Stimulated activated CD4-positive, alpha-beta T cell treated with anti-CD3 and anti-CD28 coated beads, Interleukin-1b, Interleukin-23, amount 100 ng/mL, for 48 hours (primary cell): Measurements from ENCODE around the gene LYRM2.
A peak's percentile ranks its signal among the peaks of the same experiment; 100 is the strongest.
"Not testable (repeated sequence)": the region's sequence is repeated elsewhere in the genome, so short reads cannot be mapped to it uniquely, and the experiment has no call there.

ENCODE experiments used
- DNase-seq: peaks from one replicate; pipeline ENCODE4 v3.0.0-alpha.2; 2020

The LYRM2 gene

DNA sequence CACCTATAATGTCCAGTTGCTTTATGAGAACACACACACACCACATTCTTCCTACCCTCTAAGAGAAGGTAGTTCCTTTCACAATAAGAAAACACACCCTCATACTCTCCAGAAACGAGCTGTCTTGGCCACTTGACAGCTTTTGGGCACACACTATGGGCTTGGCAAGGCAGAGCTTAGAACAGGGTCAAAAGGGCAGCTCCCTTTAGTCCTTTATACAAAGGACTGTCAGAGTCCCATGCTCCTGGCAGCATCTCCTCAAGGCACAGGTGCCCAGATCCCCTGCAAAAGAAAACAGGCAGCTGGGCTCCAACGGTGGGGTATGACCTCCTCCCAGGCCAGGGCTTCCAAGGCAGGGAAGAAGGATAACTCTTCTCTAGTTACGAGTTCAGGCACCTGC, 4.9 kb upstream of the LYRM2 start:
- no peak for DNase-seq

DNA sequence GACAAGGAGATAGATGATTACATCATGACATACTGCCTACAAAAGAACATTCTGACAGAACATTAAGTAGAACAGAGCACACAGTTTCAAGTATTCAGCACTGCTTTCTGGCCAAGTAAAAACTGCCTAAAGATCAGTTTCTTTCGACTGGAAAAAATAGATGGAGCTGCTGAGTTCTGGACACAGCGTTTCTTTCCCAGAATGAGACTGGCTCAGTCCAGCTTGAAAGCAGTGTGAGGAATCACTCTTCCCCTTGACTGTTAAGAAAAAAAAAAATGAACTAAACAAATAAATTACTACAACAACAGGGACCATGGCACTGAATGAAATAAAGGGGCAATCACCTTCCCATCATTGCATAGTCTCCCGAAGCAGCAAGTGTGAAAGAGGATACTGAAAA, 4.4 kb upstream of the LYRM2 start:
- DNase-seq: no peak

DNA sequence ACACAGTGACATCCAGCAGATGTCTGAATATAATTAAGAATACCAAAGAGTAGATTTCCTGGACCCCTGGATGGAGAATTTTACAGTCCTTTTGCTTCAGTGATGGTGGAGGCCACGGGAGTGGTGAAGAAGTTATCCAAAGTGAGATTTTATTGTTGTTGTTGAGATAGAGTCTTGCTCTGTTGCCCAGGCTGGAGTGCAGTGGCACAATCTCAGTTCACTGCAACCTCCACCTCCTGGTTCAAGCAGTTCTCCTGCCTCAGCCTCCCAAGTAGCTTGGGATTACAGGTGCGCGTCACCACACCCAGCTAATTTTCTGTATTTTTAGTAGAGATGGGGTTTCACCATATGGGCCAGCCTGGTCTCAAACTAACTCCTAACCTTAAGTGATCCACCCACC, 3.0 kb upstream of the LYRM2 start:
- not testable (repeated sequence) for DNase-seq

GRCh38 chr6:89640804-89641203, 2.3 kb upstream of the LYRM2 start:
- DNase-seq: no peak

DNA sequence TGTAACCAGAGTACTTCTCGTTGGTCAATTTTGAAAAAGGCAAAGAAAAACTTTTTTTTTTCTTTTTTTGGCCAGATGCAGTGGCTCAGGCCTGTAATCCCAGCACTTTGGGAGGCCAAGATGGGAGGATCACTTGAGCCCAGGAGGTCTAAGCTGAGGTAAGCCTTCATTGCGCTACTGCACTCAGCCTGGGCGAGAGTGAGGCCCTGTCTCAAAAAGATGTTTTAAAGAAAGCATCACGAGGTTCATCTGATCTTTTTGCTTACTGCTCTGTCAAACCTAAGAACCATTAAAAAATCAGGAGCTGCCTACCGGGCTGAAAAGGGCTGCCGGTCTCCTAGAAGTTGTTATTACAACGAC, 607 bp downstream of the LYRM2 start:
- no peak for DNase-seq

- DNase-seq: not testable (repeated sequence)
These were observed 2.1 kb downstream of the LYRM2 start for GRCh38 chr6:89636412-89636811.

- no peak for DNase-seq
These were observed 8.1 kb downstream of the LYRM2 start for GRCh38 chr6:89630488-89630887.

GRCh38 chr6:89623749-89624148, 14.8 kb downstream of the LYRM2 start:
- DNase-seq: no peak

DNA sequence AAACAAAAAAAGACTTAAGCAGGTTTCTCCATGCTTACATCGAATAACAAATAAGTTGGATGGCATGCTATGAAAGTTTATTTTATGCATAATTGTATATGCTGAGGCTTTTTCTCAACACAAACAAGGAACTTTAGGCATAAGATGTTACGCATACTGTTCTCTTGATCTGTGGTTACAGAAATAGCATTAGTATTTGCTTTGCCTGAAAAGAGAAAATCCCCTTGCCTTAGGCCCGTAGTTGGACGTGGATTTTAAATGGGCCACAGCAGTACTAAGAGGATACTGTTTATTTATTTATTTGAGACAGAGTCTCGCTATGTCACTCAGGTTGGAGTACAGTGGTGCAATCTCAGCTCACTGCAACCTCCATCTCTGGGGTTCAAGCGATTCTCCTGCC, 19.0 kb downstream of the LYRM2 start:
- DNase-seq: no peak

DNA sequence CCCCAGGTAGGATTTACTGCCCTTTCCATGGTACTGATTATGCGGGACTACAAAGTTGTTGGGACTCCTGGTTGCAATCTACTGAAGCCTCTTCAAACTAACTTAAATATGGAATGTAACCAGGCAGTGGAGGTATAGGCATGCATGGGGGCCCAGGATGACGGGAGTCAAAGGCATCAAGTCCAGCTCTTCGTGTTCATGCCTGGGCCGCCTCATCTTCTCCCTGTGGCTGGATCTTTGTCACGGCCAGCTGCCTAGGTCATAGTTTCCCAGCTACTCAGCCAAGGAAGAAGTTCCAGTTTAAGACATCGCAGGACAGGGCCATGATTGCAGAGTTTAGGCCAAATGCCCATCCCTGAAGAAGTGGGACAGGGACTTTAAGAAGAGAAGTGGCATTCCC, 20.5 kb downstream of the LYRM2 start:
- DNase-seq: no peak

DNA sequence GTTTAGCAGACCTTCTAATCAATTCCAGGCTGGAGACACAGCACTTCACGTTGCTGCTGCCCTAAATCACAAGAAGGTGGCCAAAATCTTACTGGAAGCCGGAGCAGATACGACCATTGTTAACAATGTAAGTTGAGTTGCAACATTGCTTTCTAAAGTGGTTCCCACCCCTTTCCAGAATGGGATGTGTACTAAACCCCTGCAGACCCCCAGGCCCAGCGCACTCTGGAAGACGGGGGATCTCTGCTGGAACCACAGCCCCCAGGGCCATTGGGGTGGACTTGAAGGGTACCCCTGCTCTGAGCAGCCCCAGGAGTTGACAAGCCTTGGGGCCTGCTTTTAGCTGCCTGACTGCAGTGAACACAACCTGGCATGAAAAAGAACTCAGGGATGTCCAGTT, 22.0 kb downstream of the LYRM2 start:
- DNase-seq: no peak

- DNase-seq: no peak
These were observed 22.7 kb downstream of the LYRM2 start for GRCh38 chr6:89615882-89616281.

DNA sequence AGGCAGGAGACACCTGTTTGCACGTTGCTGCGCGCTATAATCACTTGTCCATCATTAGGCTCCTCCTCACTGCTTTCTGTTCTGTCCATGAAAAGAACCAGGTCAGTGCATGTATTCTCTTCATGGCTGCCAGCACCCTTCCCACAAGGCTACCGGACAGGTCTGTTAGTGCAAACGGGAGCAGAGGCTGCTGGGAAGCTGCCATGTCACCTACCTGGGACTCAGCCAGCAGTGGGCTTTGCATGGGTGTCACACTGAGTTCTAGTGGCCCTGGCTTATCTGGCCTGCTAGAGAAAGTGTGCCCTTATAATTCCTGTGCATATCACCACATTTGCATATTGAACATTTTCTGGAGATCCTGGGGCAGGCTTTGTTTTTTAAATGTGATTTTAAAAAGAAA, 24.8 kb downstream of the LYRM2 start:
- no peak for DNase-seq

- DNase-seq: no peak
These were observed 26.4 kb downstream of the LYRM2 start for GRCh38 chr6:89612121-89612520.

- DNase-seq: no peak
These were observed 26.9 kb downstream of the LYRM2 start for GRCh38 chr6:89611666-89612065.

DNA sequence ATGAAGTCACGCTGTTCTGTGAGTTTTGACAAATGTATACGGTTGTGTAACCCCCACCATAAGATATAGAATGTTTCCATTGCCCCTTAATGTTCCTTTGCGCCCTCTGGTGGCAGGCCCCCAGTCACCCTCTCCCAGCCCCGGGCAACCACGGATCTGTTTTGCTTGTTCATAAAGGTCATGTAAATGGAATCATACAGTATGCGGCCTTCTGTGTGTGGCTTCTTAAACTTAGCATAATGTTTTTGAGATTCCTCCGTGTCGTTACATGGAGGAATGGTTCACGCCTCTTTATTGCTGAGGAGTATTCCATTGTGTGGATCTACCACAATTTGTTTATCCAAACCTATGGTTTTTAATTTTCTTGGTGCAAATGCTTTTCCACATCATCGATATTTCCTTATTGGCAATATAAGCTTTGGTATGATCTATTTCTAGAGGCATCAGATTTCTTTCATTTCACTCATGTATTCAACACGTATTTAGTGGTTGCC, 28.4 kb downstream of the LYRM2 start:
- DNase-seq: peak; percentile 71

- no peak for DNase-seq
These were observed 32.7 kb downstream of the LYRM2 start for GRCh38 chr6:89605861-89606260.

DNA sequence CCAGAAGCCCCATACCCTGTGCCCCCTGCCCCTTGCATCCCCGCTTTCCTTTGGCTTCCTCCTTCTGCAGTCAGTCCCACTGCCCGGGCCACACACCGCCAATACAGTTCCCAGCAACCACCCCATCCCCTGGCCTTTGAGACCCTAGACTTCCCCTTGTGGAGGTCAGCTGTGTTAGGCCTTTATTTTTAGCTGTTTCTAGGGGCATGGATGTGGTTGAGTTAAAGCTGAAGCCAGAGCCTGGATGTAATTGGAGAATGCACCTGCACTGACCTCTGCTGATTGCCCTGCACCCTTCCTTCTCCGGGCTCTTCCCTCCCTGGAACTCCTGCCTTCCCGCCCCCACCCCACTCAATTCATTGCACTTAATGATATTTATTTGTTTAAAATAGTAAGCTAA, 33.9 kb downstream of the LYRM2 start:
- DNase-seq: no peak

DNA sequence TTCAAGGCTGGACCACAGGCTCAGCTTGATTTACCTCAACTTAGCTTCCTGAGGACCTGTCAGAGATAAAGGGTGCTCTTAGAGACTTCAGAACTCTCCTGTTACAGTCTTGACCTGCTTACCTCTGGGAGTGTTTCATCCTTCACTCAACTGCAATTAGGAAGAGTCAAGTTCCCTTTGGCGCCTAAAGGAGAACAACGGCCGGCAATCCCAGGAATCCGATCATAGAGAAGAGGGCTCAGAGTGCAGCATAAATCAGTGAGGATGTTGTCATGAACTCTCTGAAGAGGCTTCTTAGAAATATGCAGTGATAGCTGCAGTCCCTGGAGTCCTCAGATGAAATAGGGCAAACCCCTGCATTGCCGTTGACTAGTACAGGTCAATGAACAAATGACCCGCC, 36.4 kb downstream of the LYRM2 start:
- no peak for DNase-seq

DNA sequence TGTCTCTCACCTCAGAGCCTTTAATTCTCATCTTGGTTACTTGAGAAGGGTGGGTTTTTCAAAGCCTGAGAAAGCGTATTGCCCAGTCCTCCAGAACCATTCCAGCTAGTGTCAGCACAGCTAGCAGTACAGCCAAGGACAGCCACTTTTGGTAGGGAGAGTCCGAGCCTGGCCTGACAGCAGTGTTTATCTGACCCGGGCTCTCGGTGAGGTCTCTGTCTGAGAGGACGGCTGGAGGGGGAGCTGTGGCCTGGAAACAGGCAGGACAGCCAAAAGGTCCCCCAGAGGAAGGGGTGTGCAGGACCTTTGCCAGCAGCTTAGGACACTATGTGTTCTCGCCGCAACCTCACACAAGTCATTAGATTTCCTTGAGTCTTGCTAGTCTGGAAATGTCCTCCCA, 38.8 kb downstream of the LYRM2 start:
- no peak for DNase-seq

DNA sequence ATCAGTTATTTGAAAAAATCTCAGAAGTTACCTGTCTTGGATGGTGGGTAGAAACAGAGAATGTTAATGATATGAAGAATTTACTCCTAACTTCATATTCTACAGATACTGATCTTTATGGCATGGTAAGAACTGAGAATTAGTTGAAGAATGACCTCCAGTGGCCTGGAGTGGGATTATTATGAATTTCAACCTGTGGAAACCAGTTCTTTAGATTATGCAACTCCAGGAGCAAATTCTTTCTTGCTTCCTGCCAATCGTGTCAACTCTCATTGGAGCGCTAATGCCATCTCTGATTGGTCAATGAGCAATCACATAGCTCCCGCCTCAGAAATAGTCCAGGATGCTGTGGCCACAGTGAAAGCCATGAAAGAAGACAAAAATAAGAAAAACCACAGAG, 40.6 kb downstream of the LYRM2 start:
- no peak for DNase-seq

DNA sequence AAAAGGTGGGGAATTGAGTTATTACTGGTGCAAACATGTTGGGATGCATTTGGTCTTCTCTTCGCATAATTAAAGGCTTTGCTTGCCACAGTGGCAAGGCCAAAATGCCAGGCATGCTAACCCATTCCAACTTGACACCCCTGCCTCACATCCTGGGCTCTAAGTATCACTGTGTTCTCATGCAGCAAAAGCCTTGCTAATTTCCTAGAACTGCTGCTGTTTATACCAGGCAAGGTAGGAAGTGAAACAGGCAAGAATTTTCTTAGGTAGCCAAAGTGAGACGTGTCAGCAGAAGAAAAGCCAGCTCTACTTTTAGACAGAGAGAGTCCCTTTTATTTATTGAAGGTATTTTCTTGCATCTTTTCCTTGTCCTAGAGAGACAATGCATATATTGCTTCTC, 41.2 kb downstream of the LYRM2 start:
- no peak for DNase-seq

GRCh38 chr6:89596484-89596883, 42.1 kb downstream of the LYRM2 start:
- DNase-seq: no peak

GRCh38 chr6:89596056-89596455, 42.5 kb downstream of the LYRM2 start:
- DNase-seq: no peak

GRCh38 chr6:89591745-89592144, 46.8 kb downstream of the LYRM2 start:
- no peak for DNase-seq

GRCh38 chr6:89590133-89590532, 48.4 kb downstream of the LYRM2 start:
- no peak for DNase-seq
